ENCODE results near the gene MYO7B. TPM values are rescaled to one million over a fixed set of nuclear protein-coding genes. Genes with fewer than 3 reads are reported as not detected.

MYO7B gene
- total and polyA plus RNA-seq, 8 donors = under 0.01 to 155 (median 0.48) TPM; not detected in 2

DNA sequence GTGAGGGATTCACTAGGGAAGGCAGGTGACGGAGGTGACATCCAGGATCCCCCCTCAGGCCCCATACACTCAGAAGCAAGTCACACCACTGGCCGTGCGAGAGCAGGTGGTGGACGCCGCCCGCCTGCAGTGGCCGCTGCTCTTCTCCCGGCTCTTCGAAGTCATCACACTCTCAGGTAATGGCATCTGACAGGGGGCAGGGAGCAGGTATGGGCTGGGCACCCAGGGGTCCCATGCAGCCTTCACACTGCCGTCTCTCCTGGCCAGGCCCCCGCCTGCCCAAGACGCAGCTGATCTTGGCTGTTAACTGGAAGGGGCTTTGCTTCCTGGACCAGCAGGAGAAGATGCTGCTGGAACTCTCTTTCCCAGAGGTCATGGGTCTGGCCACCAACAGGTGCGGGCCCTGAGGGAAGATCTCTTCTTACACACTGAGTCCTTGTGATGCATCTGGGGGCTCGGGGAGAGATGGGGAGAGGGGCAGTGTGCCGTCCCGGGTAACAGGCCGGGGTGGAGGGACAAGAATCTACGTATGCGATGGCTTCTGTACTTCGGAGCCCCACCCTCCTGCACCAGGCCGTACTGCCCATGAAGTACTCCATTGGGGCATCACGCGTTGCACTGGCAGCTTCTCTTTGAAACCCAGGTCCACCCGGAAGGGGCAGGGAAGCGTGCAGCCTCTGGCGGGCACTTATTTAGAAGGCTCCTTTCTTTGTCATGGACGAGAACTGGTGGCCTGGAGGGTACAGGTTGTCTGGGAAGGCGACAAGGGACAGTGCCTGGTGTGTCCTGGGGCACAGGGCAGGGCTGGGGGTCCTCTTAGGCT, 91.6 kb downstream of the MYO7B start:
- intact Hi-C loops (cut with DNase I; ENCODE audit: low total_unique reads) = no loop called here

DNA sequence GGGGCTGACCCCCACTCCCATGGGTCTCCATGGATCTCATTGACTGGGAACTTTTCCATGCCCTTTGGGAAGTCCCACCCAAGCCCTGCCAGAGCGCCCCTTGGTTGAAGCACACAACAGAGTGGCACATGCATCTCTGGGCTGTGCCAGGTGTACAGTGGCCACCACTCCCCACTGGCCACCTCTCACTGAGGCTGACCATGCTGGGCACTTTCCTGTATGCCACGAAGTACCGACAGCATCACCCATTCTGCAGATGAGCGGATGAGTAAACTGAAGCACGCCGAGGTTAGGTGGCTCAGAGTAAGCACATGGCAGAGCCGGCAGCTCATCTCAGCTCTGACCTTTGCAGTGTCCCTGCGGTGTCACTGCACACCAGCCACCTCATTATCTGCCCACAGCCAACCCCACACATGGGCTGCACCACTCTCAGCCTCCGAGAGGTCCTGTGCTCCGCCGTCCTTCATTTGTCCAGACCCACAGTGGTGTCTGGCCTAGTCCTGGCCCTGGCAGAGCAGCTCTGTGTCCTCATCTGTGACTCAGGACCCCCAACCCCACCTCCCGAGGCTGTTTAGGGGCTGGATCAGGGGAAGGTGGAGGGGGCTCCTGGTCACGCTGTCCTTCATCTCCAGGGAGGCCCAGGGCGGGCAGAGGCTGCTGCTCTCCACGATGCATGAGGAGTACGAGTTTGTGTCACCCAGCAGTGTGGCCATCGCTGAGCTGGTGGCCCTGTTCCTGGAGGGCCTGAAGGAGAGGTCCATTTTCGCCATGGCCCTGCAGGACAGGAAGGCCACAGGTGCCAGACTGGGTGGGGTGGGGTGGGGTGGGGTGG, 92.5 kb downstream of the MYO7B start:
- DNase-seq = no peak
- H3K27ac ChIP-seq = no peak overlapping the region
- intact Hi-C loops (cut with DNase I; ENCODE audit: low total_unique reads) = no loop called here
- peaks cover 0 to 41% (median 9%) of the 10 kb centered on the region in 3 donors for H3K27me3 ChIP-seq
- H3K4me3 ChIP-seq = no peak overlapping the region
- H3K4me1 ChIP-seq = peaks cover 0 to 15% (median 8%) of the 10 kb centered on the region in 4 donors
- no peaks in the 10 kb centered on the region for H3K9me3 ChIP-seq
- 84 to 88% (median 86%) methylated on average over 13 to 18 of the region's 18 CpGs for WGBS, 5 donors
- TF ChIP-seq POLR2AphosphoS5 (IDR thresholded peaks at IDR 0.05) (no peak), POLR2A (IDR thresholded peaks at IDR 0.05) (no peak), EP300 (IDR thresholded peaks at IDR 0.05) (no peak)
- TF ChIP-seq, protein P1, sequence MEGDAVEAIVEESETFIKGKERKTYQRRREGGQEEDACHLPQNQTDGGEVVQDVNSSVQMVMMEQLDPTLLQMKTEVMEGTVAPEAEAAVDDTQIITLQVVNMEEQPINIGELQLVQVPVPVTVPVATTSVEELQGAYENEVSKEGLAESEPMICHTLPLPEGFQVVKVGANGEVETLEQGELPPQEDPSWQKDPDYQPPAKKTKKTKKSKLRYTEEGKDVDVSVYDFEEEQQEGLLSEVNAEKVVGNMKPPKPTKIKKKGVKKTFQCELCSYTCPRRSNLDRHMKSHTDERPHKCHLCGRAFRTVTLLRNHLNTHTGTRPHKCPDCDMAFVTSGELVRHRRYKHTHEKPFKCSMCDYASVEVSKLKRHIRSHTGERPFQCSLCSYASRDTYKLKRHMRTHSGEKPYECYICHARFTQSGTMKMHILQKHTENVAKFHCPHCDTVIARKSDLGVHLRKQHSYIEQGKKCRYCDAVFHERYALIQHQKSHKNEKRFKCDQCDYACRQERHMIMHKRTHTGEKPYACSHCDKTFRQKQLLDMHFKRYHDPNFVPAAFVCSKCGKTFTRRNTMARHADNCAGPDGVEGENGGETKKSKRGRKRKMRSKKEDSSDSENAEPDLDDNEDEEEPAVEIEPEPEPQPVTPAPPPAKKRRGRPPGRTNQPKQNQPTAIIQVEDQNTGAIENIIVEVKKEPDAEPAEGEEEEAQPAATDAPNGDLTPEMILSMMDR (IDR thresholded peaks at IDR 0.05) = no peak
- no peaks in the 10 kb centered on the region for H3K36me3 ChIP-seq

More for the DNA sequence above, 91.6 kb downstream of the MYO7B start:
- Histone ChIP-seq H3K9me3 (no peaks in the 10 kb centered on the region), H3K27me3 (peaks cover 0 to 50% (median 9%) of the 10 kb centered on the region in 3 donors), H3K36me3 (no peaks in the 10 kb centered on the region), H3K4me1 (peaks cover 0 to 10% (median 4%) of the 10 kb centered on the region in 4 donors), H3K27ac (no peak overlapping the region), H3K4me3 (no peak overlapping the region)
- TF ChIP-seq, protein P1 (IDR thresholded peaks at IDR 0.05) = no peak
- no peak for TF ChIP-seq EP300 (IDR thresholded peaks at IDR 0.05)
- TF ChIP-seq POLR2A (IDR thresholded peaks at IDR 0.05) = no peak
- no peak for TF ChIP-seq POLR2AphosphoS5 (IDR thresholded peaks at IDR 0.05)
- DNase-seq = no peak
- WGBS, 5 donors = 85 to 89% (median 85%) methylated on average over 13 to 28 of the region's 28 CpGs

DNA sequence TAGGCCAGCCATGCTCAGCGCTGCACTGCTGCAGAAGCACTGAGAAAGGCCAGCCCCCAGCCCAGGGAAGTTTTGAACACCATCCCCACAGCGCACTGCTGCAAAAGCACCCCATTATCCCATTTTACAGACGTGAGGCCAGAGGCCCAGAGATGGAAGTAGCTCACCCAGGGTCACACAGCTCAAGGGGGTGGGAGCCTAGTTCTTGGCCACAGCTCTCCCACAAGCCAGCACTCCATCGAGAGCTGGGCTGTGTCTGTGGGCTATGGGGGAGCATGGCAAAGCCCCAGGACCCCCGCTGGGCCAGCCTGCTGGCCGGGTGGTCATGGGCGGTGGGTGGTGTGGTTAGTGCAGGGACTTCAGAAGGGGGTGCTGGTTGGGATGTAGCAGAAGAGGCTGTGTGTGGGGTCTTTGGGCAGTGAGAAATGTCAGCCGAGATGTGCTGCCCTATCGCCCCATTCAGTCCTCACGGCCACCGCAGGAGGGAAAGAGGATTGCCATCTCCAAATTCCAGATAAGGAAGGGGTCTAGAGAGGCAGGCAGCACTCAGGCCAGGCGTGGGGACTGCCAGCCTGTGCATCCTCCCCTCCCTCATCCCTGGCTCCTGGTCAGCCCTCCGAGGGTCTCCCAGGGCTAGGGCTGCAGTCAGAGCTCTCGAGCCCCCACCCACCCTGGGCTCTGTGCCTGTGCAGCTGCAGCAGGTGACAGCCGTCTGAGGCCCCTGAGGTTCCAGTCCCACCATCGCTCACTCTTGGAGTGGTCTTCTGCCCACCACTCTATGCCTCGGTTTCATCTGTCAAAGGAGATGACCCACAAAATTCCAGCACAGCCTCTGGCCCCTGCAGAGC, 93.5 kb downstream of the MYO7B start:
- Histone ChIP-seq H3K36me3 (no peaks in the 10 kb centered on the region), H3K27me3 (peaks cover 0 to 31% (median 9%) of the 10 kb centered on the region in 3 donors), H3K4me1 (peaks cover 0 to 26% (median 18%) of the 10 kb centered on the region in 4 donors), H3K4me3 (no peak overlapping the region), H3K9me3 (no peaks in the 10 kb centered on the region), H3K27ac (no peak overlapping the region)
- TF ChIP-seq POLR2AphosphoS5 (IDR thresholded peaks at IDR 0.05) = no peak
- no peak for TF ChIP-seq POLR2A (IDR thresholded peaks at IDR 0.05)
- no peak for TF ChIP-seq EP300 (IDR thresholded peaks at IDR 0.05)
- TF ChIP-seq, protein P1 (IDR thresholded peaks at IDR 0.05) = no peak
- 73 to 84% (median 75%) methylated on average over 12 to 17 of the region's 17 CpGs for WGBS, 5 donors
- no peak for DNase-seq
- intact Hi-C loops (cut with DNase I; ENCODE audit: low total_unique reads) = no loop called here

Measured in stomach (tissue), 9 donors.